HepG2 (cell line): ENCODE data around the gene SMO. TPM values are rescaled to one million over a fixed set of nuclear protein-coding genes. Genes with fewer than 3 reads are reported as not detected.

Source experiments
- ATAC-seq: fragments of 200-7000 bp; cut with Tn5 transposase; 3 replicates; pipeline ENCODE4 v1.9.1; 2020; ENCODE audit warnings: mild to moderate bottlenecking, moderate library complexity
- BruUV-seq: library from RNA; stranded (reverse); fragments of 400-500 nt; replicated peaks from 2 replicates; lab custom pipeline; 2021; lab: Mats Ljungman, UMichigan
- CTCF ChIA-PET: fragments of 300-600 bp; formaldehyde crosslinking; extraction: SDS; loops from one replicate; lab custom pipeline; 2021; ENCODE audit warnings: low total read pairs, inconsistent platforms, low intra/inter-chr PET ratio; lab: Yijun Ruan, JAX
- POLR2A ChIA-PET: fragments of 350-600 bp; sonication (Branson Sonifier 250); formaldehyde crosslinking; loops from one replicate; lab custom pipeline; 2020; ENCODE audit warnings: antibody characterized with exemption, inconsistent platforms; lab: Yijun Ruan, JAX
- DNase-seq: peaks from one replicate; pipeline ENCODE4 v3.0.0-alpha.2; 2015; ENCODE audit warnings: low spot score
- FAIRE-seq: peaks from 3 replicates; lab custom pipeline; 2011; peaks lifted over from hg19 to GRCh38; lab: Jason Lieb, UNC
- H2AFZ ChIP-seq: one replicate; pipeline ENCODE4 v1.6.1; 2011; ENCODE audit warnings: low read length, inconsistent platforms
- H3K27ac ChIP-seq: fragments of 300-600 bp; 3 replicates; pipeline ENCODE4 v1.8.0; 2011; ENCODE audit warnings: mixed run types, mild to moderate bottlenecking, mixed read lengths, low read length, inconsistent platforms; ENCODE audit not compliant: insufficient read depth; ENCODE audit errors: extremely low read length
- H3K27me3 ChIP-seq, 2 experiments: fragments of 200-600 bp in 1 of 2; 2 replicates in 1 of 2; 3 replicates in 1 of 2; pipeline versions ENCODE4 v1.6.0 to v1.8.0; 2011; ENCODE audit warnings: low read length in 2 of 2, mild to moderate bottlenecking in 2 of 2, moderate library complexity in 2 of 2, inconsistent platforms in 1 of 2; ENCODE audit not compliant: insufficient read depth in 2 of 2, control insufficient read depth in 1 of 2
- H3K36me3 ChIP-seq, 2 experiments: fragments of 200-600 bp in 1 of 2; replicated peaks in 1 of 2; 2 replicates in 1 of 2; 3 replicates in 1 of 2; pipeline versions ENCODE4 v1.5.1 to v1.8.0; 2011; ENCODE audit warnings: low read length in 2 of 2, inconsistent platforms in 1 of 2; ENCODE audit not compliant: insufficient read depth in 2 of 2, control insufficient read depth in 1 of 2
- H3K4me1 ChIP-seq: 2 replicates; pipeline ENCODE4 v1.5.1; 2012; ENCODE audit warnings: low read length, inconsistent platforms; ENCODE audit not compliant: insufficient read depth
- H3K4me2 ChIP-seq: 2 replicates; pipeline ENCODE4 v1.6.0; 2011; ENCODE audit warnings: low read depth, low read length, inconsistent platforms
- H3K4me3 ChIP-seq, 3 experiments: fragments of 200-600 bp in 1 of 3; sonication (generic), shearing (Covaris generic) in 1 of 3; replicated peaks in 1 of 3; 2 replicates each; pipeline ENCODE4 v1.5.1; 2011 to 2016; ENCODE audit warnings: low read length in 3 of 3, inconsistent platforms in 2 of 3, low read depth in 2 of 3, mild to moderate bottlenecking in 2 of 3, control low read depth in 1 of 3, mixed read lengths in 1 of 3; ENCODE audit not compliant: insufficient read depth in 1 of 3
- H3K79me2 ChIP-seq: one replicate; pipeline ENCODE4 v1.6.1; 2011; ENCODE audit warnings: low read length, inconsistent platforms; ENCODE audit not compliant: insufficient read depth
- H3K9ac ChIP-seq: 2 replicates; pipeline ENCODE4 v1.6.0; 2011; ENCODE audit warnings: mild to moderate bottlenecking, low read depth, low read length, inconsistent platforms; ENCODE audit not compliant: insufficient read depth
- H3K9me3 ChIP-seq: 2 replicates; pipeline ENCODE4 v1.5.1; 2012; ENCODE audit warnings: mild to moderate bottlenecking, low read length
- H4K20me1 ChIP-seq: 2 replicates; pipeline ENCODE4 v1.6.0; 2011; ENCODE audit warnings: inconsistent platforms, mild to moderate bottlenecking, low read length, moderate library complexity; ENCODE audit not compliant: insufficient read depth
- ETS1 ChIP-seq: sonication (generic); formaldehyde crosslinking; IDR thresholded peaks from 2 replicates; pipeline ENCODE4 v1.4.0; 2020; ENCODE audit warnings: missing genetic modification reagents
- GABPB1 ChIP-seq: IDR thresholded peaks from 2 replicates; pipeline ENCODE4 v1.6.1; 2016; ENCODE audit warnings: mild to moderate bottlenecking, missing genetic modification reagents, moderate library complexity, missing compliant biosample characterization
- HBP1 ChIP-seq: IDR thresholded peaks from 2 replicates; pipeline ENCODE4 v1.6.1; 2016; ENCODE audit warnings: low read depth, control low read depth
- HNRNPL ChIP-seq: fragments of 200-400 bp; formaldehyde crosslinking; IDR thresholded peaks from 2 replicates; pipeline ENCODE4 v1.6.1; 2017; ENCODE audit warnings: mild to moderate bottlenecking, low read depth, low read length
- STAG1 ChIP-seq: sonication (generic); formaldehyde crosslinking; IDR thresholded peaks from 2 replicates; pipeline ENCODE4 v1.4.0; 2020; ENCODE audit warnings: missing genetic modification reagents
- ZBTB14 ChIP-seq: sonication (generic); formaldehyde crosslinking; IDR thresholded peaks from 2 replicates; pipeline ENCODE4 v1.4.0; 2020; ENCODE audit warnings: missing genetic modification reagents
- ZFAT ChIP-seq: sonication (generic); formaldehyde crosslinking; conservative IDR thresholded peaks from 2 replicates; pipeline ENCODE4 v1.8.1; 2023; ENCODE audit warnings: missing genetic modification reagents, inconsistent platforms
- ZNF703 ChIP-seq: sonication (generic); formaldehyde crosslinking; IDR thresholded peaks from 2 replicates; pipeline ENCODE4 v1.5.1; 2020; ENCODE audit warnings: missing genetic modification reagents, mild to moderate bottlenecking, moderate library complexity, borderline replicate concordance
- WGBS: methylation state at CpG from one replicate; pipeline ENCODE4 v1.1.6; 2017; ENCODE audit warnings: low lambda C conversion rate; 5-methylcytosine and 5-hydroxymethylcytosine counted together
- in situ Hi-C: cut with HindIII; loops from 2 replicates; pipeline ENCODE4 v1.10.0; 2017; ENCODE audit warnings: low pct_unique_long_range_greater_than_20kb; ENCODE audit not compliant: extremely low pct_ligation_motif_present
- intact Hi-C: fragments of 100-400 bp; cut with micrococcal nuclease; formaldehyde crosslinking; loops from one replicate; pipeline ENCODE4 v1.10.0; 2022; ENCODE audit not compliant: unreplicated experiment
- polyA plus RNA-seq, 8 experiments: library from polyadenylated mRNA; depleted of rRNA in 3 of 8; stranded (reverse) in 7 of 8; unstranded in 1 of 8; fragments of >200 nt; fragmentation: Illumina TruSeq in 4 of 8; extraction: Trizol in 4 of 8; gene quantifications; 2 replicates each; pipeline versions ENCODE4 v1.2.1 to v1.2.3, GENCODE V29; 2011 to 2016; ENCODE audit warnings: low read depth in 4 of 8, missing spikeins in 1 of 8, mixed read lengths in 1 of 8; ENCODE audit not compliant: insufficient read depth in 1 of 8
- total RNA-seq, 5 experiments: library from RNA; depleted of rRNA; stranded (reverse); fragments of >200 nt; fragmentation: Illumina TruSeq; extraction: Trizol; gene quantifications; 2 replicates each; pipeline ENCODE4 v1.2.3, GENCODE V29; 2016; ENCODE audit warnings: low read depth in 1 of 5

The SMO gene
- total and polyA plus RNA-seq, 2 of the 13 experiments (the other 11 are each of a cell fraction or from before 2014, with no cell fraction given), result 23.8 to 32.3 TPM

- TF ChIP-seq ZBTB14 (no peak), STAG1 (CRISPR knock-in tag) (peak; percentile 96), HNRNPL (peak; percentile 54; the same call in 1 of the 2 replicates)
These were observed 22.0 kb downstream of the SMO start (continued) for GRCh38 chr7:129210256-129210988.

- no peaks in the 10 kb centered on the region for H3K9me3 ChIP-seq
- ChIA-PET POLR2A (no interaction called here), CTCF (interaction anchor here (5.1 kb wide), 1 partner anchor 47 kb away, joined by 50 read pairs; no protein-coding TSS in a partner anchor)
- no peak for ATAC-seq
- no peaks in the 10 kb centered on the region for H3K79me2 ChIP-seq
- no peak overlapping the region for H2AFZ ChIP-seq
- H3K9ac ChIP-seq, result no peak overlapping the region
- TF ChIP-seq ZNF703 (CRISPR knock-in tag) (no peak), ZFAT (CRISPR knock-in tag) (no peak), HBP1 (CRISPR knock-in tag) (no peak), ETS1 (CRISPR knock-in tag) (no peak), GABPB1 (CRISPR knock-in tag) (0 out of 2 replicates have a peak, but pooled peaks have one; percentile 0)
- H3K27ac ChIP-seq, result no peak overlapping the region
- no peak overlapping the region for H3K4me3 ChIP-seq
- intact Hi-C loops, result loop anchor here (1.0 kb wide), 1 partner anchor 47 kb away; no protein-coding TSS in a partner anchor
- H3K4me1 ChIP-seq, result peaks cover 10% of the 10 kb centered on the region
- in situ Hi-C loops, result loop anchor here (5.0 kb wide), 1 partner anchor 49 kb away; no protein-coding TSS in a partner anchor
- H3K27me3 ChIP-seq, result no peaks in the 10 kb centered on the region
- H3K4me2 ChIP-seq, result no peak overlapping the region
- no TSS peak for BruUV-seq
- no peaks in the 10 kb centered on the region; the same call in 1 of the 2 replicates for H4K20me1 ChIP-seq
- peaks cover 20 to 39% of the 10 kb centered on the region in 2 experiments; a peak in 4 of 5 replicates for H3K36me3 ChIP-seq
- FAIRE-seq, result no peak
- WGBS, result 98% methylated on average over 14 of the region's 14 CpGs
- DNase-seq, result no peak
These were observed 22.5 kb downstream of the SMO start for GRCh38 chr7:129210989-129211312.
